HEK293 (cell line): ENCODE measurements around the gene HNRNPL.

Experiments
- CTCF ChIA-PET: fragments of 350-600 bp; formaldehyde crosslinking; extraction: SDS; loops from one replicate; lab custom pipeline; 2021; ENCODE audit warnings: antibody characterized with exemption; lab: Yijun Ruan, JAX
- POLR2A ChIA-PET: fragments of 300-600 bp; formaldehyde crosslinking; extraction: SDS; loops from one replicate; lab custom pipeline; 2020; ENCODE audit warnings: antibody characterized with exemption, inconsistent platforms; lab: Yijun Ruan, JAX
- H3K27ac ChIP-seq: fragments of 200-500 bp; sonication (Bioruptor generic); 2 replicates; pipeline ENCODE4 v1.5.1; 2014; ENCODE audit warnings: low read depth, low read length, control low read depth, inconsistent platforms; ENCODE audit errors: extremely low read depth
- H3K36me3 ChIP-seq, 2 experiments: fragments of 200-500 bp in 1 of 2; sonication (Bioruptor generic) in 1 of 2; 1 replicate in 1 of 2; 2 replicates in 1 of 2; pipeline ENCODE4 v1.5.1; 2014 to 2017; ENCODE audit warnings: inconsistent platforms in 2 of 2, low read length in 2 of 2; ENCODE audit not compliant: control insufficient read depth in 2 of 2, insufficient read depth in 1 of 2
- H3K4me1 ChIP-seq: fragments of 200-500 bp; sonication (Bioruptor generic); 2 replicates; pipeline ENCODE4 v1.5.1; 2014; ENCODE audit warnings: mild to moderate bottlenecking, low read length, inconsistent platforms; ENCODE audit not compliant: control insufficient read depth, insufficient read depth
- H3K4me3 ChIP-seq: 2 replicates; pipeline ENCODE4 v1.5.1; 2011; ENCODE audit warnings: low read depth, mild to moderate bottlenecking, control low read depth, low read length, moderate library complexity
- H3K9me3 ChIP-seq: fragments of 200-500 bp; sonication (Bioruptor generic); 2 replicates; pipeline ENCODE4 v1.5.1; 2014; ENCODE audit warnings: low read depth, low read length, inconsistent platforms; ENCODE audit not compliant: control insufficient read depth, insufficient read depth
- ELK4 ChIP-seq: IDR thresholded peaks from 2 replicates; pipeline ENCODE4 v1.6.1; 2011; ENCODE audit warnings: mild to moderate bottlenecking, low read depth, low read length, borderline replicate concordance
- FEZF1 ChIP-seq: fragments of 450-650 bp; formaldehyde crosslinking; IDR thresholded peaks from 2 replicates; pipeline ENCODE4 v1.5.1; 2016; ENCODE audit warnings: missing biosample characterization, missing genetic modification characterization
- GLI4 ChIP-seq: fragments of 450-650 bp; formaldehyde crosslinking; IDR thresholded peaks from 2 replicates; pipeline ENCODE4 v1.5.1; 2016; ENCODE audit warnings: missing biosample characterization, missing genetic modification characterization
- GLIS2 ChIP-seq: fragments of 450-650 bp; formaldehyde crosslinking; IDR thresholded peaks from 2 replicates; pipeline ENCODE4 v1.5.1; 2016; ENCODE audit warnings: missing biosample characterization, missing genetic modification characterization
- IKZF3 ChIP-seq: fragments of 450-650 bp; IDR thresholded peaks from 2 replicates; pipeline ENCODE4 v1.5.0; 2018; ENCODE audit warnings: missing biosample characterization, mild to moderate bottlenecking, missing genetic modification characterization, moderate library complexity
- KLF16 ChIP-seq: fragments of 450-650 bp; formaldehyde crosslinking; IDR thresholded peaks from 2 replicates; pipeline ENCODE4 v1.5.1; 2017; ENCODE audit warnings: missing biosample characterization, missing genetic modification characterization
- KLF9 ChIP-seq: fragments of 450-650 bp; formaldehyde crosslinking; IDR thresholded peaks from 2 replicates; pipeline ENCODE4 v1.5.1; 2016; ENCODE audit warnings: missing biosample characterization, missing genetic modification characterization, low read depth
- MZF1 ChIP-seq: fragments of 450-650 bp; formaldehyde crosslinking; IDR thresholded peaks from 2 replicates; pipeline ENCODE4 v1.5.1; 2017; ENCODE audit warnings: missing biosample characterization, missing genetic modification characterization, borderline replicate concordance
- SCRT2 ChIP-seq: fragments of 450-650 bp; formaldehyde crosslinking; IDR thresholded peaks from 2 replicates; pipeline ENCODE4 v1.5.1; 2016; ENCODE audit warnings: missing biosample characterization, missing genetic modification characterization
- SP2 ChIP-seq: fragments of 450-650 bp; formaldehyde crosslinking; IDR thresholded peaks from 2 replicates; pipeline ENCODE4 v1.5.1; 2016; ENCODE audit warnings: missing biosample characterization, missing genetic modification characterization
- ZFP37 ChIP-seq: fragments of 450-650 bp; formaldehyde crosslinking; IDR thresholded peaks from 2 replicates; pipeline ENCODE4 v1.5.1; 2016; ENCODE audit warnings: missing biosample characterization, missing genetic modification characterization
- ZFP69B ChIP-seq: fragments of 450-650 bp; formaldehyde crosslinking; IDR thresholded peaks from 2 replicates; pipeline ENCODE4 v1.5.1; 2016; ENCODE audit warnings: missing biosample characterization, missing genetic modification characterization
- ZNF121 ChIP-seq: fragments of 450-650 bp; formaldehyde crosslinking; IDR thresholded peaks from 2 replicates; pipeline ENCODE4 v1.5.1; 2016; ENCODE audit warnings: missing biosample characterization, missing genetic modification characterization
- ZNF140 ChIP-seq: fragments of 450-650 bp; formaldehyde crosslinking; IDR thresholded peaks from 2 replicates; pipeline ENCODE4 v1.5.1; 2016; ENCODE audit warnings: missing biosample characterization, missing genetic modification characterization
- ZNF184 ChIP-seq: fragments of 450-650 bp; IDR thresholded peaks from 2 replicates; pipeline ENCODE4 v1.5.1; 2018; ENCODE audit warnings: missing biosample characterization, mild to moderate bottlenecking, missing genetic modification characterization
- ZNF248 ChIP-seq: fragments of 450-650 bp; formaldehyde crosslinking; IDR thresholded peaks from 2 replicates; pipeline ENCODE4 v1.5.1; 2017; ENCODE audit warnings: missing biosample characterization, missing genetic modification characterization
- ZNF292 ChIP-seq: fragments of 450-650 bp; formaldehyde crosslinking; IDR thresholded peaks from 2 replicates; pipeline ENCODE4 v1.5.1; 2016; ENCODE audit warnings: low read depth, missing biosample characterization, missing genetic modification characterization, borderline replicate concordance
- ZNF416 ChIP-seq: fragments of 450-650 bp; formaldehyde crosslinking; IDR thresholded peaks from 2 replicates; pipeline ENCODE4 v1.5.1; 2016; ENCODE audit warnings: missing biosample characterization, missing genetic modification characterization
- ZNF426 ChIP-seq: fragments of 450-650 bp; formaldehyde crosslinking; IDR thresholded peaks from 2 replicates; pipeline ENCODE4 v1.5.1; 2017; ENCODE audit warnings: missing biosample characterization, missing genetic modification characterization, mild to moderate bottlenecking, inconsistent platforms, moderate library complexity
- ZNF488 ChIP-seq: fragments of 450-650 bp; formaldehyde crosslinking; IDR thresholded peaks from 2 replicates; pipeline ENCODE4 v1.5.1; 2016; ENCODE audit warnings: missing biosample characterization, missing genetic modification characterization
- ZNF548 ChIP-seq: fragments of 450-650 bp; formaldehyde crosslinking; IDR thresholded peaks from 2 replicates; pipeline ENCODE4 v1.5.1; 2016; ENCODE audit warnings: missing biosample characterization, missing genetic modification characterization
- ZNF555 ChIP-seq: fragments of 450-650 bp; formaldehyde crosslinking; conservative IDR thresholded peaks from 2 replicates; pipeline ENCODE4 v1.5.1; 2017; ENCODE audit warnings: missing biosample characterization, mild to moderate bottlenecking, missing genetic modification characterization, inconsistent platforms

The HNRNPL gene

GRCh38 chr19:38796154-38796553 lies 53.6 kb downstream of the HNRNPL start:
- TF ChIP-seq ZNF416 (tag by site-specific recombination) = no peak
- TF ChIP-seq GLI4 (tag by site-specific recombination) = no peak
- TF ChIP-seq ZNF488 (tag by site-specific recombination) = no peak
- no peak for TF ChIP-seq FEZF1
- TF ChIP-seq ZNF555 = no peak
- TF ChIP-seq SCRT2 = no peak
- TF ChIP-seq ZNF121 (tag by site-specific recombination) = peak; percentile 80
- no peak for TF ChIP-seq SP2 (tag by site-specific recombination)
- CTCF ChIA-PET = interaction anchor here (0.6 to 0.7 kb wide), 2 partner anchors 18 to 389 kb away, joined by 4 to 5 read pairs; no protein-coding TSS in a partner anchor
- Histone ChIP-seq H3K4me1 (no peaks in the 10 kb centered on the region), H3K4me3 (no peak overlapping the region), H3K36me3 (no peaks in the 10 kb centered on the region; a peak in 1 of 3 replicates), H3K27ac (no peak overlapping the region), H3K9me3 (no peaks in the 10 kb centered on the region)
- POLR2A ChIA-PET = interaction anchor here (0.7 kb wide), 1 partner anchor 649 kb away, joined by 4 read pairs; no protein-coding TSS in a partner anchor

GRCh38 chr19:38795549-38795948 lies 54.2 kb downstream of the HNRNPL start:
- CTCF ChIA-PET = no interaction called here
- POLR2A ChIA-PET = no interaction called here
- TF ChIP-seq KLF16 (no peak), ZNF548 (tag by site-specific recombination) (no peak), KLF9 (tag by site-specific recombination) (no peak), ZNF184 (tag by site-specific recombination) (peak; percentile 99), IKZF3 (no peak), ZNF140 (tag by site-specific recombination) (no peak), MZF1 (tag by site-specific recombination) (no peak)
- no peaks in the 10 kb centered on the region; a peak in 1 of 3 replicates for H3K36me3 ChIP-seq
- no peaks in the 10 kb centered on the region for H3K9me3 ChIP-seq
- no peak overlapping the region for H3K27ac ChIP-seq
- no peaks in the 10 kb centered on the region for H3K4me1 ChIP-seq
- H3K4me3 ChIP-seq = no peak overlapping the region

GRCh38 chr19:38793671-38794070 lies 56.1 kb downstream of the HNRNPL start:
- Histone ChIP-seq H3K27ac (no peak overlapping the region), H3K36me3 (no peaks in the 10 kb centered on the region; a peak in 1 of 3 replicates), H3K4me1 (no peaks in the 10 kb centered on the region), H3K9me3 (no peaks in the 10 kb centered on the region), H3K4me3 (no peak overlapping the region)
- TF ChIP-seq ZNF121 (tag by site-specific recombination) (peak; percentile 99), ZFP69B (tag by site-specific recombination) (no peak), ZNF426 (tag by site-specific recombination) (no peak), ELK4 (no peak), ZNF292 (tag by site-specific recombination) (no peak), GLIS2 (tag by site-specific recombination) (no peak), ZFP37 (tag by site-specific recombination) (no peak), ZNF248 (tag by site-specific recombination) (no peak)
- CTCF ChIA-PET = interaction anchor here (1.2 kb wide), 1 partner anchor 18 kb away, joined by 3 read pairs; no protein-coding TSS in a partner anchor
- POLR2A ChIA-PET = interaction anchor here (0.7 to 1.9 kb wide), 3 partner anchors 10 to 55 kb away, joined by 3 to 7 read pairs (median 5); no protein-coding TSS in a partner anchor
